ENCODE measurements around the gene CARD19. TPM values are rescaled to one million over a fixed set of nuclear protein-coding genes. Genes with fewer than 3 reads are reported as not detected.
A peak's percentile ranks its signal among the peaks of the same experiment; 100 is the strongest.

Gene CARD19
- total RNA-seq, 1 experiment from 2014 or later = 36.6 TPM

- Mint-ChIP-seq H3K4me1 (ENCODE audit: insufficient read depth, unreplicated experiment) (peaks cover 30% of the 10 kb centered on the region), H3K27me3 (ENCODE audit: insufficient read depth, unreplicated experiment) (no peaks in the 10 kb centered on the region), H3K27ac (ENCODE audit: low read depth, unreplicated experiment) (peak overlapping the region; percentile 82), H3K36me3 (ENCODE audit: insufficient read depth, unreplicated experiment) (peaks cover 5% of the 10 kb centered on the region), H3K9me3 (ENCODE audit: unreplicated experiment) (peaks cover 15% of the 10 kb centered on the region), H3K4me3 (ENCODE audit: unreplicated experiment) (peak overlapping the region; percentile 78)
- no TSS peak for BruUV-seq (replicated peaks)
- ChIA-PET POLR2A (interaction anchor here (1.1 to 3.6 kb wide), 3 partner anchors 26 to 468 kb away, joined by 3 to 23 read pairs (median 13); partner anchors contain the start of gene FAM120A), CTCF (interaction anchor here (0.6 to 0.8 kb wide), 3 partner anchors 15 to 91 kb away, joined by 3 read pairs; no protein-coding TSS in a partner anchor)
- intact Hi-C loops (cut with micrococcal nuclease) = no loop called here
- no peak for TF ChIP-seq CTCF (IDR thresholded peaks at IDR 0.05; ENCODE audit: unreplicated experiment)
- no peak for DNase-seq (ENCODE audit: unreplicated experiment)
Measured at GRCh38 chr9:93093877-93094657, 1.9 kb upstream of the CARD19 start.

GRCh38 chr9:93094658-93095204 is 1.3 kb upstream of the CARD19 start:
- Mint-ChIP-seq H3K9me3 (ENCODE audit: unreplicated experiment) (peaks cover 15% of the 10 kb centered on the region), H3K4me3 (ENCODE audit: unreplicated experiment) (peak overlapping the region; percentile 78), H3K4me1 (ENCODE audit: insufficient read depth, unreplicated experiment) (peaks cover 33% of the 10 kb centered on the region), H3K27ac (ENCODE audit: low read depth, unreplicated experiment) (peak overlapping the region; percentile 82), H3K27me3 (ENCODE audit: insufficient read depth, unreplicated experiment) (no peaks in the 10 kb centered on the region), H3K36me3 (ENCODE audit: insufficient read depth, unreplicated experiment) (peaks cover 5% of the 10 kb centered on the region)
- intact Hi-C loops (cut with micrococcal nuclease) = loop anchor here (5.0 kb wide), 1 partner anchor 38 kb away; the partner anchor contains the start of gene NINJ1
- no peak for DNase-seq (ENCODE audit: unreplicated experiment)
- ChIA-PET CTCF (interaction anchor here (0.6 to 0.8 kb wide), 4 partner anchors 15 to 92 kb away, joined by 3 read pairs; no protein-coding TSS in a partner anchor), POLR2A (interaction anchor here (0.8 to 4.7 kb wide), 6 partner anchors 10 to 468 kb away, joined by 3 to 37 read pairs (median 9); partner anchors contain the start of genes FAM120A and NINJ1)
- no peak for TF ChIP-seq CTCF (IDR thresholded peaks at IDR 0.05; ENCODE audit: unreplicated experiment)
- BruUV-seq (replicated peaks) = TSS peak; percentile 91

- no peak for TF ChIP-seq CTCF (IDR thresholded peaks at IDR 0.05; ENCODE audit: unreplicated experiment)
- POLR2A ChIA-PET = interaction anchor here (0.7 to 4.7 kb wide), 9 partner anchors 9 to 467 kb away, joined by 3 to 37 read pairs (median 4); partner anchors contain the start of genes FAM120A, FAM120AOS, IPPK and NINJ1
- CTCF ChIA-PET = interaction anchor here (0.6 to 0.8 kb wide), 3 partner anchors 31 to 92 kb away, joined by 3 read pairs; no protein-coding TSS in a partner anchor
- Mint-ChIP-seq H3K9me3 (ENCODE audit: unreplicated experiment) (peaks cover 15% of the 10 kb centered on the region), H3K36me3 (ENCODE audit: insufficient read depth, unreplicated experiment) (peaks cover 9% of the 10 kb centered on the region), H3K4me3 (ENCODE audit: unreplicated experiment) (peak overlapping the region; percentile 78), H3K27me3 (ENCODE audit: insufficient read depth, unreplicated experiment) (no peaks in the 10 kb centered on the region), H3K4me1 (ENCODE audit: insufficient read depth, unreplicated experiment) (peaks cover 33% of the 10 kb centered on the region), H3K27ac (ENCODE audit: low read depth, unreplicated experiment) (peak overlapping the region; percentile 82)
- no TSS peak for BruUV-seq (replicated peaks)
- peak; percentile 98 for DNase-seq (ENCODE audit: unreplicated experiment)
- intact Hi-C loops (cut with micrococcal nuclease) = loop anchor here (5.0 kb wide), 1 partner anchor 37 kb away; the partner anchor contains the start of gene NINJ1
Measured at GRCh38 chr9:93095205-93096130, 549 bp upstream of the CARD19 start.
